Activated CD4-positive, alpha-beta memory T cell treated with anti-CD3 and anti-CD28 coated beads, Interleukin-2, amount 10 ng/mL, durations not matched to agents 7 days and 5 days (primary cell): Measurements from ENCODE around the gene DGKD. TPM values are rescaled to one million over a fixed set of nuclear protein-coding genes. Genes with fewer than 3 reads are reported as not detected.

ENCODE experiments used
- CTCF ChIA-PET: fragments of 350-600 bp; sonication (Branson Sonifier 250); formaldehyde crosslinking; loops from one replicate; lab custom pipeline; 2021; ENCODE audit warnings: antibody characterized with exemption, inconsistent platforms; lab: Charles Lee
- POLR2A ChIA-PET: fragments of 350-600 bp; sonication (Branson Sonifier 250); formaldehyde crosslinking; loops from one replicate; lab custom pipeline; 2021; ENCODE audit warnings: antibody characterized with exemption; lab: Charles Lee
- DNase-seq: peaks from one replicate; pipeline ENCODE4 v3.0.0-alpha.2; 2020
- H3K27ac Mint-ChIP-seq: one replicate; pipeline ENCODE4 v1.8.0; 2021; ENCODE audit warnings: mild to moderate bottlenecking, mixed read lengths
- H3K27me3 Mint-ChIP-seq: one replicate; pipeline ENCODE4 v1.8.0; 2021; ENCODE audit warnings: mixed read lengths
- H3K36me3 Mint-ChIP-seq: one replicate; pipeline ENCODE4 v1.8.0; 2021; ENCODE audit warnings: low read depth, mixed read lengths
- H3K4me1 Mint-ChIP-seq: one replicate; pipeline ENCODE4 v1.8.0; 2021; ENCODE audit warnings: mixed read lengths
- H3K4me3 Mint-ChIP-seq: one replicate; pipeline ENCODE4 v1.8.0; 2021; ENCODE audit warnings: mild to moderate bottlenecking, mixed read lengths
- H3K9me3 Mint-ChIP-seq: one replicate; pipeline ENCODE4 v1.8.0; 2021; ENCODE audit warnings: mixed read lengths
- total RNA-seq, 2 experiments: library from RNA; stranded (reverse); gene quantifications; one replicate each; pipeline ENCODE4 v1.2.3, GENCODE V29; 2021

Gene DGKD
- total RNA-seq, 2 experiments from 2014 or later, result 77.8 to 78.3 TPM

- Mint-ChIP-seq H3K4me1 (no peaks in the 10 kb centered on the region), H3K27me3 (no peaks in the 10 kb centered on the region), H3K9me3 (no peaks in the 10 kb centered on the region), H3K4me3 (no peak overlapping the region), H3K36me3 (peaks cover 10% of the 10 kb centered on the region), H3K27ac (no peak overlapping the region)
- DNase-seq, result peak; percentile 14
- POLR2A ChIA-PET, result no interaction called here
- CTCF ChIA-PET, result interaction anchor here (1.4 kb wide), 1 partner anchor 34 kb away, joined by 4 read pairs; no protein-coding TSS in a partner anchor
Measured at GRCh38 chr2:233476651-233477547, 122.6 kb downstream of the DGKD start.

- H3K36me3 Mint-ChIP-seq, result peaks cover 2% of the 10 kb centered on the region
- H3K27ac Mint-ChIP-seq, result no peak overlapping the region
- H3K4me1 Mint-ChIP-seq, result no peaks in the 10 kb centered on the region
- ChIA-PET POLR2A (no interaction called here), CTCF (no interaction called here)
- H3K4me3 Mint-ChIP-seq, result no peak overlapping the region
- H3K9me3 Mint-ChIP-seq, result no peaks in the 10 kb centered on the region
- DNase-seq, result peak; percentile 5
- H3K27me3 Mint-ChIP-seq, result no peaks in the 10 kb centered on the region
Measured at GRCh38 chr2:233477548-233478433, 123.5 kb downstream of the DGKD start.

- no peak overlapping the region for H3K4me3 Mint-ChIP-seq
- H3K27me3 Mint-ChIP-seq, result no peaks in the 10 kb centered on the region
- POLR2A ChIA-PET, result no interaction called here
- H3K9me3 Mint-ChIP-seq, result no peaks in the 10 kb centered on the region
- no peaks in the 10 kb centered on the region for H3K36me3 Mint-ChIP-seq
- DNase-seq, result no peak
- no peak overlapping the region for H3K27ac Mint-ChIP-seq
- no peaks in the 10 kb centered on the region for H3K4me1 Mint-ChIP-seq
- CTCF ChIA-PET, result no interaction called here
Measured at GRCh38 chr2:233479616-233480489, 125.6 kb downstream of the DGKD start.

- no peaks in the 10 kb centered on the region for H3K4me1 Mint-ChIP-seq
- DNase-seq, result no peak
- no peaks in the 10 kb centered on the region for H3K36me3 Mint-ChIP-seq
- POLR2A ChIA-PET, result interaction anchor here (1.5 kb wide), 1 partner anchor 16 kb away, joined by 3 read pairs; no protein-coding TSS in a partner anchor
- CTCF ChIA-PET, result no interaction called here
- no peak overlapping the region for H3K27ac Mint-ChIP-seq
- no peaks in the 10 kb centered on the region for H3K9me3 Mint-ChIP-seq
- no peaks in the 10 kb centered on the region for H3K27me3 Mint-ChIP-seq
- no peak overlapping the region for H3K4me3 Mint-ChIP-seq
Measured at GRCh38 chr2:233480490-233481202, 126.4 kb downstream of the DGKD start.

- no peaks in the 10 kb centered on the region for H3K4me1 Mint-ChIP-seq
- no peak for DNase-seq
- POLR2A ChIA-PET, result interaction anchor here (1.5 kb wide), 1 partner anchor 15 kb away, joined by 3 read pairs; no protein-coding TSS in a partner anchor
Measured at GRCh38 chr2:233481368-233482142, 127.3 kb downstream of the DGKD start.

GRCh38 chr2:233482616-233483015, 128.3 kb downstream of the DGKD start:
- CTCF ChIA-PET, result no interaction called here
- no peak for DNase-seq
- H3K27ac Mint-ChIP-seq, result no peak overlapping the region

More at GRCh38 chr2:233481368-233482142, 127.3 kb downstream of the DGKD start:
- peaks cover 4% of the 10 kb centered on the region for H3K36me3 Mint-ChIP-seq
- H3K9me3 Mint-ChIP-seq, result no peaks in the 10 kb centered on the region
- H3K27ac Mint-ChIP-seq, result no peak overlapping the region
- CTCF ChIA-PET, result no interaction called here
- no peaks in the 10 kb centered on the region for H3K27me3 Mint-ChIP-seq
- no peak overlapping the region for H3K4me3 Mint-ChIP-seq

GRCh38 chr2:233485726-233486125, 131.4 kb downstream of the DGKD start:
- ChIA-PET POLR2A (no interaction called here), CTCF (no interaction called here)
- H3K4me1 Mint-ChIP-seq, result no peaks in the 10 kb centered on the region
- H3K9me3 Mint-ChIP-seq, result no peaks in the 10 kb centered on the region
- H3K4me3 Mint-ChIP-seq, result no peak overlapping the region
- no peak for DNase-seq
- H3K36me3 Mint-ChIP-seq, result peaks cover 6% of the 10 kb centered on the region
- no peaks in the 10 kb centered on the region for H3K27me3 Mint-ChIP-seq
- H3K27ac Mint-ChIP-seq, result no peak overlapping the region

More at GRCh38 chr2:233482616-233483015, 128.3 kb downstream of the DGKD start:
- Mint-ChIP-seq H3K9me3 (no peaks in the 10 kb centered on the region), H3K4me1 (no peaks in the 10 kb centered on the region), H3K4me3 (no peak overlapping the region), H3K27me3 (no peaks in the 10 kb centered on the region), H3K36me3 (peaks cover 5% of the 10 kb centered on the region)
- POLR2A ChIA-PET, result no interaction called here

GRCh38 chr2:233486357-233486756, 132.1 kb downstream of the DGKD start:
- Mint-ChIP-seq H3K4me1 (no peaks in the 10 kb centered on the region), H3K36me3 (peaks cover 7% of the 10 kb centered on the region), H3K27me3 (no peaks in the 10 kb centered on the region), H3K27ac (no peak overlapping the region), H3K9me3 (no peaks in the 10 kb centered on the region), H3K4me3 (no peak overlapping the region)
- ChIA-PET CTCF (no interaction called here), POLR2A (no interaction called here)
- no peak for DNase-seq

GRCh38 chr2:233486778-233487552, 132.7 kb downstream of the DGKD start:
- H3K9me3 Mint-ChIP-seq, result no peaks in the 10 kb centered on the region
- peaks cover 7% of the 10 kb centered on the region for H3K36me3 Mint-ChIP-seq
- H3K4me1 Mint-ChIP-seq, result no peaks in the 10 kb centered on the region
- no peak for DNase-seq
- H3K27me3 Mint-ChIP-seq, result no peaks in the 10 kb centered on the region
- no peak overlapping the region for H3K27ac Mint-ChIP-seq
- H3K4me3 Mint-ChIP-seq, result no peak overlapping the region
- CTCF ChIA-PET, result no interaction called here
- POLR2A ChIA-PET, result no interaction called here

- no peaks in the 10 kb centered on the region for H3K27me3 Mint-ChIP-seq
- no peaks in the 10 kb centered on the region for H3K4me1 Mint-ChIP-seq
- POLR2A ChIA-PET, result no interaction called here
- no peak overlapping the region for H3K4me3 Mint-ChIP-seq
- DNase-seq, result no peak
- no peaks in the 10 kb centered on the region for H3K9me3 Mint-ChIP-seq
- H3K36me3 Mint-ChIP-seq, result peaks cover 7% of the 10 kb centered on the region
- no peak overlapping the region for H3K27ac Mint-ChIP-seq
- CTCF ChIA-PET, result no interaction called here
Measured at GRCh38 chr2:233487748-233488345, 133.6 kb downstream of the DGKD start.

- no peaks in the 10 kb centered on the region for H3K4me1 Mint-ChIP-seq
- H3K27me3 Mint-ChIP-seq, result no peaks in the 10 kb centered on the region
- no peaks in the 10 kb centered on the region for H3K9me3 Mint-ChIP-seq
- no peak overlapping the region for H3K4me3 Mint-ChIP-seq
- ChIA-PET CTCF (no interaction called here), POLR2A (no interaction called here)
- H3K27ac Mint-ChIP-seq, result no peak overlapping the region
- DNase-seq, result no peak
- peaks cover 7% of the 10 kb centered on the region for H3K36me3 Mint-ChIP-seq
Measured at GRCh38 chr2:233489143-233489542, 134.8 kb downstream of the DGKD start.
